ENCODE measurements around the gene FNDC7.
A peak's percentile ranks its signal among the peaks of the same experiment; 100 is the strongest.
"Not testable (repeated sequence)": the region's sequence is repeated elsewhere in the genome, so short reads cannot be mapped to it uniquely, and the experiment has no call there.

Gene FNDC7

DNA sequence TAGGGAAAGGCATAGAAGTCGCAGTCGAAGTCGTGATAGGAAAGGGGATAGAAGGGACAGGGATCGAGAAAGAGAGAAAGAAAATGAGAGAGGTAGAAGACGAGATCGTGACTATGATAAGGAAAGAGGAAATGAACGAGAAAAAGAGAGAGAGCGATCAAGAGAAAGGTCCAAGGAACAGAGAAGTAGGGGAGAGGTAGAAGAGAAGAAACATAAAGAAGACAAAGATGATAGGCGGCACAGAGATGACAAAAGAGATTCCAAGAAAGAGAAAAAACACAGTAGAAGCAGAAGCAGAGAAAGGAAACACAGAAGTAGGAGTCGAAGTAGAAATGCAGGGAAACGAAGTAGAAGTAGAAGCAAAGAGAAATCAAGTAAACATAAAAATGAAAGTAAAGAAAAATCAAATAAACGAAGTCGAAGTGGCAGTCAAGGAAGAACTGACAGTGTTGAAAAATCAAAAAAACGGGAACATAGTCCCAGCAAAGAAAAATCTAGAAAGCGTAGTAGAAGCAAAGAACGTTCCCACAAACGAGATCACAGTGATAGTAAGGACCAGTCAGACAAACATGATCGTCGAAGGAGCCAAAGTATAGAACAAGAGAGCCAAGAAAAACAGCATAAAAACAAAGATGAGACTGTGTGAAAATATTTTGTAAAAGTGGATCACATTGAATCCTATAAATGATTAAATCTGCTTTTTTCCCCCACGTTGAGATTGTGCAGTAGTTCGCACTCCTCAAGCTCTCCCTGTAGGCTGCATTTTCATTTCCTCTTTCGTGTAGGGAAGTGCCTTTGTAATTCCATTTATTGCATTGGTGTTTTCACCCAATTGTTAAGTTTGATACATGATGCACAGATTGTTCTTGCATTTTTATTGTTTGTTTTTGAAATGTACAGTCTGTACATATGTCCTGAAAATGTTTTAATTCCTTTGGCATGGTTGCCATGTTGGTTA lies 13.1 kb upstream of the FNDC7 start:
- no peak for DNase-seq

DNA sequence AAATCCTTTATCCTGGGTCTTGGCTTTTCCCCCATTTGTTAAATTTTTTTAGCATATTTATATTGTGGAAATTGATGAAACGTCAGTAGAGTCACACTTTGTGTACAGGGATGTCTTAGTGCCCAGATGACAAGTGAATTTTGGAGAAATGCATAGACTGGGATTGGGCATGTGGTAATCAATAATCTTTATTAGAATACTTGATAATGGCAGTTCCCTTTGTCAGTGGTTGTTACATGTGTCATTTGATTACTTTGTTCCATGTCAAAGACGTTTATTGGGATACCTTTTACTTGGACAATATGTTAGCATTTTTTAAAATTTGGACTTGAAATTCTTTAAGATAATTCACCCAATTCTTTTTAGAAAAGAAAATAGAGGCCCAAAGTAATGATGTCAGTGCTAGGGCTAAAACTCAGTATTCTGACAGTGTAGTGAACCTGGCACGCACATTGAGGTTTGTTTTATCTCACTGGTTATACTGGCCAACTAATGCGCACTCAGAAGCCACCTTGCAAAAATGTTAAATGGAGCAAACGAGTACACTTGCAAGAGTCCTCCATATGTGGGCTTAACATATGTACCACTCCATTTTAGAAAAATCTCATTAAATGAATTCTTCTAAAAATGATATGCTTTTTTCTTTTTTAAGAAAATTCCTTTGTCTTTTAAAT lies 11.4 kb upstream of the FNDC7 start:
- no peak for DNase-seq

- not testable (repeated sequence) for DNase-seq
Observed at GRCh38 chr1:108702109-108702508, 10.6 kb upstream of the FNDC7 start.

GRCh38 chr1:108703939-108704338 lies 8.8 kb upstream of the FNDC7 start:
- DNase-seq = peak; percentile 68

DNA sequence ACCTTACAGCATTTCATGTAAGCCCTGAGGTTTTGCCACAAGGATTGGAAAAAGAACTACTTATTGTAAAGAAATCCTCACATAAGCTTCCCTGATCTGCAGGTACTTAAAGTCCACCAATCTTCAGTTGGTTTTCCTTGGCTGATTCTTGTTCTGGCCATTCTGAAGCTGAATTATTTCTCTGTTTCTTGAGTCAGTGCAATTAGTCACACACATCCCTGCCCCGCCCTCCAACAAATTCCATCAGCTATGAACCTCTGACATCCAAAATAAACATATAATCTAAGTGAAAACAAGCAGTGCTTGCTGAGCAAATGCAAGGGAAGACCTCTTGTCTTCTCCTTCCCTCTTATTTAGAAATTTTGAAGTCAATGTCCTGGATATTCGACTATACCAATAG lies 8.2 kb upstream of the FNDC7 start:
- no peak for DNase-seq

GRCh38 chr1:108706643-108707042 lies 6.1 kb upstream of the FNDC7 start:
- DNase-seq = no peak

GRCh38 chr1:108708691-108709660 lies 3.7 kb upstream of the FNDC7 start:
- peak; percentile 81 for DNase-seq

DNA sequence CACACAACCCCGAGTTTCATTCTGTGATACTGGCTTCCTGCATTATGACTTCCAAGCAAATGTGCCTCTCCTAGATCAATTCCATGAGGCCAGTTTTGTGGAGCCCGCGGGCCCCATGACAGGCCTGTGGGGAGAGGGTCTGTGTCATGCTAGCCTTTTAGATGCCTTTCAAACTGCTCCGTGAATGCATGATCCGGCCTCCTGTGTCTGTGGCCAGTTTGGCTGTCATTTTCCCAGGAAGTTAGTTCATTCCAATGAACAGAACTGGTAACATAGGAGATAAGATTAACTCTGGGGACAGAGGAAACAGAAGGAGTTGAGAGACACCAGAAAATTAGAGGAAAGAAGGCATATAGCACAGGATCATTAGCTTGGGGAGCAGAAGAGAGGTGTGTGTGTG lies 3.2 kb downstream of the FNDC7 start:
- no peak for DNase-seq

DNA sequence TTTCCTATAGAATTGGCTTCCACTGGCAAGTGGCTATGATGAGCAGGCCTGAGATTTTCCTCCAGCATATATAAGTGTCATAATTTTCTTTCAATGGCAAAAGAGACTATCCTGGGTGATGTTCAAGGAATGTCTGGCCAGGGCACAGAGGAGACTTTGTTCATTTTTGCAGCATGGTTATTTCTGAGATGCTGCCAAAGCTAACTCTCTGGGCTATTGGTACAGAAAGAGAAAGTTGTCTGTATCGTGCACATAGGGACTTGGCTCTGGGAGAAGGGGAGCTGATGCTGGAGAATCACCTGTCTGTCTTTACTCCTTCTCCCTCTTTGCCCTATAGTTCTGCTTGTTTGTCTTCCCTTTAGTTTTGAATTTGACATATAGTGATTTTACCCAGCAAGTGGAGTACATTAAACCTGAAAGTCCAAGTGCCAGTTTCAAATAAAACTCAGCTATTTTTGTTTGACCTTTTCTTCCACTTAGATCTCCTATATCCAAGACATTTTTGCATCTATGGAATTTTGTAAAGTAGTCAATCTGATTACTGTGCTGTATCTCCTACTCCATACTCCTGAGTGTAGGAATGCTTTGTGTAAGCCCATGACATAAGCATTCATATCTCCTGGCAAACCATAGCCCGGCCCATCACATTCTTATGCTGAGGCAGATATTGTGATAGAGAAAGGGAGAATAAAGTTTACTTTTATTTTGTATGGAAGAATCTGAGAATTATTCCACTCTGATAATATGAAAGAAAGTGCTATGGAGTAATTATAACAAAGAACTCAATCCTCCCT lies 3.9 kb downstream of the FNDC7 start:
- DNase-seq = no peak

GRCh38 chr1:108717774-108718316 lies 5.1 kb downstream of the FNDC7 start:
- DNase-seq = no peak

- DNase-seq = no peak
Observed at GRCh38 chr1:108718927-108719655, 6.4 kb downstream of the FNDC7 start.

- DNase-seq = no peak
Observed at GRCh38 chr1:108719656-108720435, 7.1 kb downstream of the FNDC7 start.

DNA sequence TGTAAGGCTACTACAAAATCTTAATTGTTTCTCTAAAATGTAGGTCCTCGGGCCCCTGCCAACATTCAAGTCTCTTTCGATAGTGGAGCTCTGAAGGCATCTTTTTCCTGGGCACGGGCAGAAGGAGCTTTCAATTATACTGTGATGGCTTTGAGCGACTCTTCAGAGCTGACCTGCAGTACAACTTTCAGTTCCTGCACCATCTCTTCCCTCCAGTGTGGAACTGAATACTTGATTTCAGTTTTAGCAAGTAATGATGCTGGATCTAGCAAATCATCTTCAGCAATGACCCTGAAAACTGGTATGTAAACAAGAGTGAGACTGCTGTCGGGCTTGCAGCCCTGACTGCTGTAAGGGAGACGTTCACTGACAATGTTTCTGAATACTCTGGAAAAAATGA lies 9.6 kb downstream of the FNDC7 start:
- no peak for DNase-seq

DNA sequence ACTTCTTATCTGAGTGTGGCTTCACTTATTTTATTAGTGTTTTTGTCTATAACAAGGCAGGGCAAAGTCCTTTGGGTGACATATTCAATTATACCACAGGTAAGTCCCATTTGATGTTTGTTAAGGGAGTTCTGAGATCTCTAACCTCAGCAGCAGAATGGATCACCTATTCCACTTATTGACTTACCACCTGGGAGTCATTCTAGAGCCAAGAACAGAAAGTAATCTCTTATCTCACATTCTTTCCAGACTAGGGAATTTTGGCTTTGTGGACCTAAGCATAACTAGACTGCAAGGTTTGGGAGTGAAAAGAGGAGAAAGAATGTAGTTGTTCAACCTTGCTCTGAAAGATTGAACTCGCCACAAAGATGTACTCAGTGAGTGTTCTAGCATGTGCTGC lies 13.2 kb downstream of the FNDC7 start:
- DNase-seq = no peak

DNA sequence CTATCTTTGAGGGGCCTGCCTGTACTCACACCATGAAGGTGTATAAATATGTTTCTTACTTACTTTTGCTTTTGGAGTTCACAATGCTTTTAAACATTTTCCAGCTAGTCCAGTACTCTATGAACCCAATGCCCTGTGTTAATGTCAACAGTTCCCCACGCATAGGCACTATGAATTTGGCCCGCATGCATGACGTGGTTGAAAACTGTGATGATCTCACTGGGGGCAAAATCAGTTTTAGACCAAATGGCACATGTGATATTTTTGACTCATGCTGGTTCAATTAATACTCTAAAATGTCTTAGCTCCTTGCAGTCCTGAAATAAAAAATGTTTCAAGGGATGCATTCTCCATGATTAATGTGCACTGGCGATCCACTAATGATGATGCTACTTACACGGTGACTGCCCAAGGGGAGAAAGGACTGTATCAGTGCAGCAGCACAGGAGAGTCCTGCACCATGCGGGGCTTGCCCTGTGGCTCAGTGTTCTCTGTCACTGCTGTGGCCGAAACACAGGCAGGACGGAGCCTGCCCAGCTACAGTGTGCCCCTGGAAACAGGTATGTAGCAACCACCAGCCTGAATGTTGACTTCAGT lies 15.7 kb downstream of the FNDC7 start:
- no peak for DNase-seq

DNA sequence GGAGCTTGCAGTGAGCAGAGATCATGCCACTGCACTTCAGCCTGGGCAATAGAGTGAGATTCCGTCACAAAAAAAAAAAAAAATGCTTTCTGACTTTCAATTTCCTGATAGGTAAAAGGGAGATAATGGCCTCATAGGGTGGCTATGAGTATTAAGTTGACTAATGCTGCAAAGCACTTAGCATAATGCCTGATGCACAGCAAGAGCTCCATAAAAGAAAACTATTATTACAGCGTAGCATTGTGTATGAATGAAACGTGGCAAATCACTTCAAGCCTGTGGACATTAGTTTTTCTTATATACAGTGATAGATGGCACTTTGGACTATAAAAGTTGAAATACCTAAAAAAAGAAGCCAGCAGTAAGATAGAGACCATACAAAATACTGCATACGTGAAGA lies 16.8 kb downstream of the FNDC7 start:
- DNase-seq = no peak

DNA sequence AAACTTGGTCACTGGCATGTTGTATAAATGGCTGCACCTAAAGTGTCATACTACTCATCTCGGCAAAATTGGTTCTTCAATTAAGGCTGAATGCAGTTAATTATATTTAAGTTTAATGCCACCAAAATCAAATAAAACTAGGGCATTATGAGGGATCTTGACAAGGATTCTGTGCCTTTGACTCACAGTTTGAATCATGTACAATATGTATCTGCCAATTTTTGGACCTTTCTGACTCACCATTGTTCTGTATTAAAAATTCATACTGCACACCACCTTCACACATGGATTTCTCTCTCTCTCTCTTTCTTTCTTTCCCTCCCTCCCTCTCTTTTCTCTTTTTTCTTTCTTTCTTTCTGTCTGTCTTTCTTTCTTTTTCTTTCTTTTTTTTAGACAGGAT lies 19.7 kb downstream of the FNDC7 start:
- no peak for DNase-seq

DNA sequence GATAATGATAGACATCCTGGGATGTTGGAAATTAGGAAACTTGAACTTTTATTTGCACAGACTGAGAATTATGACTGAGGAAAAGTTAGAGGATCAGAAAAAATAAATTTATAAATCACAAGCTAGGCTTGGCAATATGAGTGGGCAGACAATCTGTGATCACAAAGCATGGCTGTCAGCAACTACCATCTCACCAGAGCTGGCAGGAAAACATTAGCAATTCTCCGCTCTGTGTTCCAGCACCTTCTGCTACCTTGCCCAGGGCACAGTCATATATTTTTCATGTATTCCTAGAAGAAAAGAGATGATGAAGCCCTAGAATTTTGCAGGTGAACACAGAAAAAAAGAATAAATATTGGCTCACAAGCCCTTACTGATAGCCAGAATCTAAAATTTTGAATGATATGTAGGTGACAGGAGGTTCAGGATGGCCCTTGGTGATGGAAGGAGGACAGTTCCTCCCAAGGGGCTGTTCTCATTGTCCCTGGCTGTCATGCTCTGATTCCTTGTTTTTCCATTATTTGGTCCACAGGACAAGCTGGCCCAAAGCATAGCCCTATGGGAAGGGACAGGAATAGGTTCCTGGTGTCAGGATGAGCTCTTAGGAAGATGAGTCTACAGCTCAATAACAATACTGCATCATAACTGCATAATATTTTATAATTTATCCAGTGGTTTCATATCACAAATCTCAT lies 21.6 kb downstream of the FNDC7 start:
- no peak for DNase-seq

DNA sequence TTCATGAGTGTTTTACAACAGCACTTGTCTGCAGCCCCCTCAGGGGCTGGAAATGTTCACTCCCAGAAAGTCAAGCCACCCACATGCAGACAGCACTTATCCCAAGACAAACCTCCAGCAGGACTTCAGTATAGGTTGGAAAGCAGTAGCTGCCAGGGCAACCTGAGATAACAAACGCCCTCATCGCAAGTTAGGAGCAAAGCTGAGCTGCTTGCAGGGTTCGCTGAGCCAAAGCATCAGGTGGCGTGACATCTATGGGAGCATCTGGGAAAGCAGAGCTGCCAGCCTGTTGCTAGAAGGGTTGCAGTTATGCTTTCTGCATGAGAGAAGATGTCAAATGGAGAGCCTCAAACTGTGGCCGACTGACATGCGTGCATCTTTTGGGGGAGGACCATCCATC lies 29.5 kb downstream of the FNDC7 start:
- no peak for DNase-seq
